IPS-18c (cell line): Measurements from ENCODE around the gene PYGB.

Source experiments
- H3K4me3 ChIP-seq: 2 replicates; pipeline ENCODE4 v1.7.0; 2013; ENCODE audit warnings: low read depth, mild to moderate bottlenecking, low read length, moderate library complexity; ENCODE audit not compliant: insufficient read depth
- H3K9me3 ChIP-seq: one replicate; pipeline ENCODE4 v1.6.1; 2013; ENCODE audit warnings: mild to moderate bottlenecking, low read length, moderate library complexity; ENCODE audit not compliant: control insufficient read depth, insufficient read depth

Gene PYGB

GRCh38 chr20:25341716-25342680 lies 94.1 kb downstream of the PYGB start:
- H3K9me3 ChIP-seq, result no peaks in the 10 kb centered on the region
- no peak overlapping the region for H3K4me3 ChIP-seq

GRCh38 chr20:25344634-25345033 lies 96.7 kb downstream of the PYGB start:
- Histone ChIP-seq H3K4me3 (no peak overlapping the region), H3K9me3 (no peaks in the 10 kb centered on the region)

GRCh38 chr20:25345721-25346120 lies 97.8 kb downstream of the PYGB start:
- Histone ChIP-seq H3K9me3 (no peaks in the 10 kb centered on the region), H3K4me3 (no peak overlapping the region)

- H3K4me3 ChIP-seq, result no peak overlapping the region
- no peaks in the 10 kb centered on the region for H3K9me3 ChIP-seq
Observed at GRCh38 chr20:25346349-25346748, 98.5 kb downstream of the PYGB start.
